Activated CD4-positive, alpha-beta memory T cell treated with anti-CD3 and anti-CD28 coated beads, Interleukin-2, amount 10 ng/mL, durations not matched to agents 7 days and 5 days (primary cell): ENCODE measurements around the gene MT2A. TPM values are rescaled to one million over a fixed set of nuclear protein-coding genes. Genes with fewer than 3 reads are reported as not detected.
A peak's percentile ranks its signal among the peaks of the same experiment; 100 is the strongest.
"Not testable (repeated sequence)": the region's sequence is repeated elsewhere in the genome, so short reads cannot be mapped to it uniquely, and the experiment has no call there.

ENCODE experiments used
- CTCF ChIA-PET: fragments of 350-600 bp; sonication (Branson Sonifier 250); formaldehyde crosslinking; loops from one replicate; lab custom pipeline; 2021; ENCODE audit warnings: antibody characterized with exemption, inconsistent platforms; lab: Charles Lee
- POLR2A ChIA-PET: fragments of 350-600 bp; sonication (Branson Sonifier 250); formaldehyde crosslinking; loops from one replicate; lab custom pipeline; 2021; ENCODE audit warnings: antibody characterized with exemption; lab: Charles Lee
- DNase-seq: peaks from one replicate; pipeline ENCODE4 v3.0.0-alpha.2; 2020
- H3K27ac Mint-ChIP-seq: one replicate; pipeline ENCODE4 v1.8.0; 2021; ENCODE audit warnings: mild to moderate bottlenecking, mixed read lengths
- H3K27me3 Mint-ChIP-seq: one replicate; pipeline ENCODE4 v1.8.0; 2021; ENCODE audit warnings: mixed read lengths
- H3K36me3 Mint-ChIP-seq: one replicate; pipeline ENCODE4 v1.8.0; 2021; ENCODE audit warnings: low read depth, mixed read lengths
- H3K4me1 Mint-ChIP-seq: one replicate; pipeline ENCODE4 v1.8.0; 2021; ENCODE audit warnings: mixed read lengths
- H3K4me3 Mint-ChIP-seq: one replicate; pipeline ENCODE4 v1.8.0; 2021; ENCODE audit warnings: mild to moderate bottlenecking, mixed read lengths
- H3K9me3 Mint-ChIP-seq: one replicate; pipeline ENCODE4 v1.8.0; 2021; ENCODE audit warnings: mixed read lengths
- total RNA-seq, 2 experiments: library from RNA; stranded (reverse); gene quantifications; one replicate each; pipeline ENCODE4 v1.2.3, GENCODE V29; 2021

The MT2A gene
- total RNA-seq, 2 experiments from 2014 or later = 47.9 to 51.4 TPM

- not testable (repeated sequence) for H3K4me1 Mint-ChIP-seq, DNase-seq, H3K27ac Mint-ChIP-seq, H3K9me3 Mint-ChIP-seq, H3K36me3 Mint-ChIP-seq, H3K4me3 Mint-ChIP-seq
- ChIA-PET POLR2A (interaction anchor here (1.2 to 1.4 kb wide), 3 partner anchors 26 to 100 kb away, joined by 3 to 4 read pairs (median 4); partner anchors contain the start of genes MT1G, MT1X and MT2A), CTCF (interaction anchor here (1.2 kb wide), 1 partner anchor 119 kb away, joined by 7 read pairs; no protein-coding TSS in a partner anchor)
- H3K27me3 Mint-ChIP-seq = peaks cover 37% of the 10 kb centered on the region
These were observed 25.5 kb upstream of the MT2A start for GRCh38 chr16:56582911-56583310.

GRCh38 chr16:56583351-56584168 is 24.8 kb upstream of the MT2A start:
- POLR2A ChIA-PET = no interaction called here
- H3K27me3 Mint-ChIP-seq = peaks cover 42% of the 10 kb centered on the region

GRCh38 chr16:56584276-56584675 is 24.1 kb upstream of the MT2A start:
- Mint-ChIP-seq H3K9me3 (no peaks in the 10 kb centered on the region), H3K27ac (no peak overlapping the region), H3K36me3 (no peaks in the 10 kb centered on the region), H3K27me3 (peaks cover 47% of the 10 kb centered on the region), H3K4me1 (peaks cover 3% of the 10 kb centered on the region), H3K4me3 (no peak overlapping the region)
- no peak for DNase-seq
- ChIA-PET POLR2A (no interaction called here), CTCF (interaction anchor here (1.0 kb wide), 1 partner anchor 118 kb away, joined by 3 read pairs; no protein-coding TSS in a partner anchor)

More at GRCh38 chr16:56583351-56584168, 24.8 kb upstream of the MT2A start:
- CTCF ChIA-PET = interaction anchor here (0.6 to 1.0 kb wide), 2 partner anchors 118 to 119 kb away, joined by 3 read pairs; no protein-coding TSS in a partner anchor
- no peak for DNase-seq
- Mint-ChIP-seq H3K4me1 (no peaks in the 10 kb centered on the region), H3K9me3 (no peaks in the 10 kb centered on the region), H3K4me3 (no peak overlapping the region), H3K27ac (no peak overlapping the region), H3K36me3 (no peaks in the 10 kb centered on the region)

- POLR2A ChIA-PET = no interaction called here
- Mint-ChIP-seq H3K27me3 (peaks cover 48% of the 10 kb centered on the region), H3K36me3 (no peaks in the 10 kb centered on the region), H3K4me1 (peaks cover 14% of the 10 kb centered on the region), H3K4me3 (peak overlapping the region; percentile 66), H3K27ac (no peak overlapping the region), H3K9me3 (no peaks in the 10 kb centered on the region)
- CTCF ChIA-PET = no interaction called here
- DNase-seq = no peak
These were observed 19.6 kb upstream of the MT2A start for GRCh38 chr16:56588781-56589140.

GRCh38 chr16:56589141-56590039 is 19.0 kb upstream of the MT2A start, which contains the start of gene MT3:
Gene MT3 (plus strand): TSS chr16:56589528. CDS start chr16:56589591, 63 bp downstream.
- POLR2A ChIA-PET = no interaction called here
- H3K36me3 Mint-ChIP-seq = no peaks in the 10 kb centered on the region
- CTCF ChIA-PET = no interaction called here
- H3K27me3 Mint-ChIP-seq = peaks cover 43% of the 10 kb centered on the region
- no peaks in the 10 kb centered on the region for H3K9me3 Mint-ChIP-seq
- H3K4me3 Mint-ChIP-seq = peak within 1 kb of the TSS; percentile 66
- H3K4me1 Mint-ChIP-seq = peaks cover 14% of the 10 kb centered on the region
- no peak for DNase-seq
- H3K27ac Mint-ChIP-seq = no peak within 1 kb of the TSS

- H3K4me1 Mint-ChIP-seq = peaks cover 14% of the 10 kb centered on the region
- POLR2A ChIA-PET = interaction anchor here (1.1 to 1.3 kb wide), 2 partner anchors 18 to 91 kb away, joined by 3 to 4 read pairs; no protein-coding TSS in a partner anchor
- DNase-seq = no peak
- peaks cover 38% of the 10 kb centered on the region for H3K27me3 Mint-ChIP-seq
- H3K27ac Mint-ChIP-seq = no peak overlapping the region
- H3K36me3 Mint-ChIP-seq = no peaks in the 10 kb centered on the region
- no peaks in the 10 kb centered on the region for H3K9me3 Mint-ChIP-seq
- no peak overlapping the region for H3K4me3 Mint-ChIP-seq
- CTCF ChIA-PET = interaction anchor here (1.3 kb wide), 1 partner anchor 110 kb away, joined by 6 read pairs; no protein-coding TSS in a partner anchor
These were observed 16.9 kb upstream of the MT2A start for GRCh38 chr16:56591377-56592060.

- Mint-ChIP-seq H3K36me3 (no peaks in the 10 kb centered on the region), H3K27ac (no peak overlapping the region), H3K4me1 (peaks cover 17% of the 10 kb centered on the region), H3K9me3 (no peaks in the 10 kb centered on the region), H3K4me3 (no peak overlapping the region), H3K27me3 (peaks cover 41% of the 10 kb centered on the region)
- POLR2A ChIA-PET = interaction anchor here (1.3 kb wide), 1 partner anchor 32 kb away, joined by 3 read pairs; the partner anchor contains the start of gene MT1E
- no peak for DNase-seq
- CTCF ChIA-PET = interaction anchor here (1.0 to 1.2 kb wide), 2 partner anchors 50 to 108 kb away, joined by 3 to 5 read pairs; no protein-coding TSS in a partner anchor
These were observed 14.7 kb upstream of the MT2A start for GRCh38 chr16:56593573-56594291.

- peaks cover 37% of the 10 kb centered on the region for H3K27me3 Mint-ChIP-seq
- no peak overlapping the region for H3K4me3 Mint-ChIP-seq
- H3K9me3 Mint-ChIP-seq = no peaks in the 10 kb centered on the region
- ChIA-PET POLR2A (no interaction called here), CTCF (interaction anchor here (1.0 to 1.2 kb wide), 2 partner anchors 49 to 108 kb away, joined by 3 to 5 read pairs; no protein-coding TSS in a partner anchor)
- H3K4me1 Mint-ChIP-seq = peaks cover 15% of the 10 kb centered on the region
- H3K27ac Mint-ChIP-seq = no peak overlapping the region
- no peak for DNase-seq
- no peaks in the 10 kb centered on the region for H3K36me3 Mint-ChIP-seq
These were observed 14.1 kb upstream of the MT2A start for GRCh38 chr16:56594292-56594619.

GRCh38 chr16:56600398-56600999 is 7.9 kb upstream of the MT2A start:
- H3K9me3 Mint-ChIP-seq = no peaks in the 10 kb centered on the region
- DNase-seq = peak; percentile 42
- no peak overlapping the region for H3K4me3 Mint-ChIP-seq
- no peak overlapping the region for H3K27ac Mint-ChIP-seq
- peaks cover 33% of the 10 kb centered on the region for H3K27me3 Mint-ChIP-seq
- ChIA-PET CTCF (interaction anchor here (0.7 to 2.3 kb wide), 16 partner anchors 10 to 200 kb away, joined by 3 to 21 read pairs (median 4); partner anchors contain the start of gene MT1E), POLR2A (interaction anchor here (0.7 to 1.3 kb wide), 5 partner anchors 9 to 101 kb away, joined by 3 to 5 read pairs (median 4); no protein-coding TSS in a partner anchor)
- H3K36me3 Mint-ChIP-seq = no peaks in the 10 kb centered on the region
- H3K4me1 Mint-ChIP-seq = peaks cover 8% of the 10 kb centered on the region

GRCh38 chr16:56601325-56601724 is 7.1 kb upstream of the MT2A start:
- peaks cover 33% of the 10 kb centered on the region for H3K27me3 Mint-ChIP-seq
- ChIA-PET POLR2A (interaction anchor here (0.7 to 1.3 kb wide), 3 partner anchors 25 to 84 kb away, joined by 3 to 5 read pairs (median 4); no protein-coding TSS in a partner anchor), CTCF (interaction anchor here (0.8 to 2.3 kb wide), 14 partner anchors 10 to 201 kb away, joined by 3 to 21 read pairs (median 4); partner anchors contain the start of gene MT1E)
- H3K4me3 Mint-ChIP-seq = no peak overlapping the region
- peaks cover 8% of the 10 kb centered on the region for H3K4me1 Mint-ChIP-seq
- H3K9me3 Mint-ChIP-seq = no peaks in the 10 kb centered on the region
- H3K27ac Mint-ChIP-seq = no peak overlapping the region
- H3K36me3 Mint-ChIP-seq = no peaks in the 10 kb centered on the region
- DNase-seq = no peak

GRCh38 chr16:56603589-56603988 is 4.8 kb upstream of the MT2A start:
- no peaks in the 10 kb centered on the region for H3K36me3 Mint-ChIP-seq
- H3K4me3 Mint-ChIP-seq = no peak overlapping the region
- H3K27me3 Mint-ChIP-seq = peaks cover 18% of the 10 kb centered on the region
- CTCF ChIA-PET = interaction anchor here (1.0 to 1.3 kb wide), 3 partner anchors 22 to 98 kb away, joined by 3 to 4 read pairs (median 3); partner anchors contain the start of gene MT1E
- H3K27ac Mint-ChIP-seq = no peak overlapping the region
- no peak for DNase-seq
- no peaks in the 10 kb centered on the region for H3K9me3 Mint-ChIP-seq
- POLR2A ChIA-PET = interaction anchor here (1.8 kb wide), 1 partner anchor 79 kb away, joined by 6 read pairs; no protein-coding TSS in a partner anchor
- peaks cover 20% of the 10 kb centered on the region for H3K4me1 Mint-ChIP-seq
